ENCODE results near the gene ATG7.

Gene ATG7

DNA sequence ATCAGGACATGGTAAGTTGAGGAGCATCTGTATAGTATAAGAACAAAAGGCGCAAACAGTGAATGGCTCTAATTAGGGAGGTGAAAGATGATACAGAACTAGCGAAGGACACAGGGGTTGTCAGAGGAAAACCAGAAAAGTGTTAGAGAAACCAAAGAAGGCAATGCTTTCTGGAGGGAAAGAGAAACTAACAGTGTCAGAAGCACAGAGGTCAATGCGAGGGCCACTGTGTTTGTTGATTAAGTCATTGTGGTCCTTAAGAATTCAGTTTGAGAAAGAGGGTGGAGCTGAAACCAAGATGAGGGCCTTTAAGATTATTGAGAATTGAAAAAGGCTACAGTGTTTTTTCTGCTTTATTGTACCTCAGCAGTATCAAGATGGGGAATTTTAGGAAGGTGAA, 28.8 kb downstream of the ATG7 start:
- H3K79me2 ChIP-seq (ENCODE audit: insufficient read depth, low read length): no peaks in the 10 kb centered on the region
- no peaks in the 10 kb centered on the region for H3K9me3 ChIP-seq (ENCODE audit: insufficient read depth, low read length)
- H3K4me2 ChIP-seq (ENCODE audit: low read depth, low read length, poor library complexity, severe bottlenecking): no peak overlapping the region
- no peaks in the 10 kb centered on the region for H3F3A ChIP-seq (ENCODE audit: insufficient read depth)
- H3K4me3 ChIP-seq (ENCODE audit: insufficient read depth, low read length, poor library complexity, severe bottlenecking): no peak overlapping the region
- H3K36me3 ChIP-seq (ENCODE audit: low read length): peaks cover 9% of the 10 kb centered on the region; the same call in 1 of the 2 replicates
- H3K9me2 ChIP-seq (replicated peaks; ENCODE audit: insufficient read depth, low read length): no peaks in the 10 kb centered on the region
- no peak overlapping the region for H3K27ac ChIP-seq (ENCODE audit: low read depth, low read length)
- no peak overlapping the region for H3K9ac ChIP-seq (ENCODE audit: low read length)
- no peaks in the 10 kb centered on the region for H3K27me3 ChIP-seq (ENCODE audit: low read length)
- no peaks in the 10 kb centered on the region for H4K20me1 ChIP-seq (ENCODE audit: low read depth, low read length)
- TF ChIP-seq, protein P1, sequence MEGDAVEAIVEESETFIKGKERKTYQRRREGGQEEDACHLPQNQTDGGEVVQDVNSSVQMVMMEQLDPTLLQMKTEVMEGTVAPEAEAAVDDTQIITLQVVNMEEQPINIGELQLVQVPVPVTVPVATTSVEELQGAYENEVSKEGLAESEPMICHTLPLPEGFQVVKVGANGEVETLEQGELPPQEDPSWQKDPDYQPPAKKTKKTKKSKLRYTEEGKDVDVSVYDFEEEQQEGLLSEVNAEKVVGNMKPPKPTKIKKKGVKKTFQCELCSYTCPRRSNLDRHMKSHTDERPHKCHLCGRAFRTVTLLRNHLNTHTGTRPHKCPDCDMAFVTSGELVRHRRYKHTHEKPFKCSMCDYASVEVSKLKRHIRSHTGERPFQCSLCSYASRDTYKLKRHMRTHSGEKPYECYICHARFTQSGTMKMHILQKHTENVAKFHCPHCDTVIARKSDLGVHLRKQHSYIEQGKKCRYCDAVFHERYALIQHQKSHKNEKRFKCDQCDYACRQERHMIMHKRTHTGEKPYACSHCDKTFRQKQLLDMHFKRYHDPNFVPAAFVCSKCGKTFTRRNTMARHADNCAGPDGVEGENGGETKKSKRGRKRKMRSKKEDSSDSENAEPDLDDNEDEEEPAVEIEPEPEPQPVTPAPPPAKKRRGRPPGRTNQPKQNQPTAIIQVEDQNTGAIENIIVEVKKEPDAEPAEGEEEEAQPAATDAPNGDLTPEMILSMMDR (IDR thresholded peaks at IDR 0.05; ENCODE audit: insufficient read depth, low read length, poor library complexity, severe bottlenecking): no peak
- TF ChIP-seq EZH2phosphoT487 (conservative IDR thresholded peaks at IDR 0.05; ENCODE audit: low read length): no peak
- H2AFZ ChIP-seq (ENCODE audit: low read depth, low read length, severe bottlenecking): no peak overlapping the region

DNA sequence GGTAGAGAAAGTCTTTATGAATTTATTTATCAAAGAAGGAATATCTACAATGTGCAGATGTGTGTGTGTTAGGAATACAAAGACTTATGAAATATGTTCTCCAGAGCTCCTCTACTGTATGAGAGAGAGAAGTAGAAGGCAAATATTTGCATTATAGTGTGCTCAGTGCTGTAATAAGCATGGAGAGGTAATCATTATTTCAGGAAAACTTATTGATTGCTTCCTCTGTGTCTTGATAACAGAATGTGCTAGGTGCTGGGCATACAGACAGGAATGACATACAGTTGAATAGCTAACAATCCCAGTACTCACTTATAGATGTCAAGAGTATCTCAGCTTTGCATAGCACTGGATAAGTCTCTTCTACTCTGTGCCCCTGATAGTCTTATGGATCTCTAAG, 30.2 kb downstream of the ATG7 start:
- no peak overlapping the region for H3K4me3 ChIP-seq (ENCODE audit: insufficient read depth, low read length, poor library complexity, severe bottlenecking)
- no peaks in the 10 kb centered on the region for H3F3A ChIP-seq (ENCODE audit: insufficient read depth)
- TF ChIP-seq EZH2phosphoT487 (conservative IDR thresholded peaks at IDR 0.05; ENCODE audit: low read length): no peak
- TF ChIP-seq, protein P1 (IDR thresholded peaks at IDR 0.05; ENCODE audit: insufficient read depth, low read length, poor library complexity, severe bottlenecking): no peak
- no peaks in the 10 kb centered on the region for H3K9me2 ChIP-seq (replicated peaks; ENCODE audit: insufficient read depth, low read length)
- no peaks in the 10 kb centered on the region for H4K20me1 ChIP-seq (ENCODE audit: low read depth, low read length)
- no peak overlapping the region for H3K9ac ChIP-seq (ENCODE audit: low read length)
- no peaks in the 10 kb centered on the region for H3K27me3 ChIP-seq (ENCODE audit: low read length)
- H2AFZ ChIP-seq (ENCODE audit: low read depth, low read length, severe bottlenecking): no peak overlapping the region
- H3K27ac ChIP-seq (ENCODE audit: low read depth, low read length): no peak overlapping the region
- peaks cover 9% of the 10 kb centered on the region; the same call in 1 of the 2 replicates for H3K36me3 ChIP-seq (ENCODE audit: low read length)
- H3K4me2 ChIP-seq (ENCODE audit: low read depth, low read length, poor library complexity, severe bottlenecking): no peak overlapping the region
- no peaks in the 10 kb centered on the region for H3K9me3 ChIP-seq (ENCODE audit: insufficient read depth, low read length)
- no peaks in the 10 kb centered on the region for H3K79me2 ChIP-seq (ENCODE audit: insufficient read depth, low read length)

DNA sequence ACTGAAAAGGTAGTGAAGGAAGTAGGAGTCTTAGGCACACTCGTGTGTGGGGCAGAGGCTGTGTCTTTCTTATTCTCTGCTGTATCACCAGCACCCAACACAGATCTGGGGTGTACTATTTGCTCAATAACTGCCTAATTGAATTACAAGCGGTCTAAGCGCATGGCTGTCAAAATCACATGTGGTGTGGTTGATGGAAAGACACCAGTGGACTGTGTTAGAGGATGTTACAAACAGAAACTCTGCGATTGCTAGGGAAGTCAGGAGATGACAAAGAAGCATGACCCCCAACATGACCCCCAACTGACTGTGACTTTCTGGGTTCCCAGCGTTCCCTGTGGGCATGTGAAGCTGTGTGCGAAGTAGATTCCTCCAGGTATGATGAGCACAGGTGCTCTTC, 32.0 kb downstream of the ATG7 start:
- no peaks in the 10 kb centered on the region for H3K79me2 ChIP-seq (ENCODE audit: insufficient read depth, low read length)
- H3K4me3 ChIP-seq (ENCODE audit: insufficient read depth, low read length, poor library complexity, severe bottlenecking): no peak overlapping the region
- no peak overlapping the region for H3K27ac ChIP-seq (ENCODE audit: low read depth, low read length)
- no peaks in the 10 kb centered on the region for H3K27me3 ChIP-seq (ENCODE audit: low read length)
- no peaks in the 10 kb centered on the region for H3K9me2 ChIP-seq (replicated peaks; ENCODE audit: insufficient read depth, low read length)
- no peaks in the 10 kb centered on the region for H3F3A ChIP-seq (ENCODE audit: insufficient read depth)
- H3K4me2 ChIP-seq (ENCODE audit: low read depth, low read length, poor library complexity, severe bottlenecking): no peak overlapping the region
- no peaks in the 10 kb centered on the region for H3K9me3 ChIP-seq (ENCODE audit: insufficient read depth, low read length)
- H2AFZ ChIP-seq (ENCODE audit: low read depth, low read length, severe bottlenecking): no peak overlapping the region
- no peaks in the 10 kb centered on the region for H4K20me1 ChIP-seq (ENCODE audit: low read depth, low read length)
- TF ChIP-seq, protein P1 (IDR thresholded peaks at IDR 0.05; ENCODE audit: insufficient read depth, low read length, poor library complexity, severe bottlenecking): no peak
- TF ChIP-seq EZH2phosphoT487 (conservative IDR thresholded peaks at IDR 0.05; ENCODE audit: low read length): no peak
- peaks cover under 1% of the 10 kb centered on the region; the same call in 1 of the 2 replicates for H3K36me3 ChIP-seq (ENCODE audit: low read length)
- H3K9ac ChIP-seq (ENCODE audit: low read length): no peak overlapping the region

Data from SU-DHL-6 (cell line).